BLaER1 (cell line): ENCODE data around the gene CEP131.

Experiments
- H3K27ac ChIP-seq: shearing (Covaris generic); formaldehyde crosslinking; 2 replicates; pipeline ENCODE4 v1.8.1; 2022
- H3K27me3 ChIP-seq: shearing (Covaris generic); formaldehyde crosslinking; 2 replicates; pipeline ENCODE4 v1.8.1; 2022
- H3K36me3 ChIP-seq: shearing (Covaris generic); formaldehyde crosslinking; 2 replicates; pipeline ENCODE4 v1.8.1; 2022
- H3K4me1 ChIP-seq: shearing (Covaris generic); formaldehyde crosslinking; 2 replicates; pipeline ENCODE4 v1.8.1; 2022
- H3K4me2 ChIP-seq: shearing (Covaris generic); formaldehyde crosslinking; 2 replicates; pipeline ENCODE4 v1.8.1; 2022
- H3K4me3 ChIP-seq: shearing (Covaris generic); formaldehyde crosslinking; 2 replicates; pipeline ENCODE4 v1.8.1; 2022
- H3K9ac ChIP-seq: shearing (Covaris generic); formaldehyde crosslinking; 2 replicates; pipeline ENCODE4 v1.8.1; 2022
- H3K9me3 ChIP-seq: shearing (Covaris generic); formaldehyde crosslinking; 2 replicates; pipeline ENCODE4 v1.8.1; 2022
- H4K20me1 ChIP-seq: shearing (Covaris generic); formaldehyde crosslinking; 2 replicates; pipeline ENCODE4 v1.8.1; 2022
- Cebpa-rat ChIP-seq: shearing (Covaris generic); IDR thresholded peaks from 2 replicates; pipeline ENCODE4 v1.8.1; 2022

CEP131 gene

GRCh38 chr17:81222906-81223761 is at the start of gene CEP131:
CEP131 (minus strand) TSS chr17:81222965; CDS start chr17:81220056, 2,909 bp downstream.
- peak within 1 kb of the TSS; percentile 88 for H3K9ac ChIP-seq
- peak within 1 kb of the TSS; percentile 100 for H3K4me2 ChIP-seq
- H3K9me3 ChIP-seq = peaks cover 4% of the 10 kb centered on the region; the same call in 1 of the 2 replicates
- peaks cover 25% of the 10 kb centered on the region for H3K4me1 ChIP-seq
- TF ChIP-seq Cebpa-rat = no peak
- H3K36me3 ChIP-seq = peaks cover 24% of the 10 kb centered on the region
- H3K27ac ChIP-seq = peak within 1 kb of the TSS; percentile 79
- H3K27me3 ChIP-seq = no peaks in the 10 kb centered on the region
- H3K4me3 ChIP-seq = peak within 1 kb of the TSS; percentile 97
- peaks cover 25% of the 10 kb centered on the region for H4K20me1 ChIP-seq

- peaks cover 85% of the 10 kb centered on the region for H3K36me3 ChIP-seq
- H3K4me3 ChIP-seq = no peak overlapping the region
- H3K27ac ChIP-seq = no peak overlapping the region
- no peak overlapping the region for H3K9ac ChIP-seq
- no peaks in the 10 kb centered on the region for H3K27me3 ChIP-seq
- peaks cover 13% of the 10 kb centered on the region; the same call in 1 of the 2 replicates for H4K20me1 ChIP-seq
- H3K4me2 ChIP-seq = no peak overlapping the region
- no peak for TF ChIP-seq Cebpa-rat
- peaks cover 39% of the 10 kb centered on the region for H3K4me1 ChIP-seq
- no peaks in the 10 kb centered on the region for H3K9me3 ChIP-seq
Observed at GRCh38 chr17:81271226-81271625, 48.5 kb upstream of the CEP131 start.

GRCh38 chr17:81270279-81270678 is 47.5 kb upstream of the CEP131 start:
- Histone ChIP-seq H3K36me3 (peaks cover 86% of the 10 kb centered on the region), H3K4me3 (no peak overlapping the region), H3K9ac (no peak overlapping the region), H4K20me1 (peaks cover 21% of the 10 kb centered on the region), H3K4me1 (peaks cover 46% of the 10 kb centered on the region), H3K27ac (no peak overlapping the region), H3K27me3 (no peaks in the 10 kb centered on the region), H3K9me3 (no peaks in the 10 kb centered on the region), H3K4me2 (no peak overlapping the region)
- no peak for TF ChIP-seq Cebpa-rat

GRCh38 chr17:81267390-81268067 is 44.8 kb upstream of the CEP131 start:
- Histone ChIP-seq H3K27ac (no peak overlapping the region), H3K4me2 (peak overlapping the region; percentile 24), H4K20me1 (peaks cover 44% of the 10 kb centered on the region), H3K9me3 (no peaks in the 10 kb centered on the region), H3K36me3 (peaks cover 86% of the 10 kb centered on the region), H3K27me3 (no peaks in the 10 kb centered on the region), H3K9ac (no peak overlapping the region; the same call in 1 of the 2 replicates), H3K4me1 (peaks cover 38% of the 10 kb centered on the region), H3K4me3 (no peak overlapping the region)
- no peak for TF ChIP-seq Cebpa-rat

GRCh38 chr17:81265576-81265975 is 42.8 kb upstream of the CEP131 start:
- no peak overlapping the region for H3K9ac ChIP-seq
- H3K9me3 ChIP-seq = no peaks in the 10 kb centered on the region
- no peaks in the 10 kb centered on the region for H3K27me3 ChIP-seq
- no peak overlapping the region for H3K4me2 ChIP-seq
- H4K20me1 ChIP-seq = peaks cover 64% of the 10 kb centered on the region
- no peak for TF ChIP-seq Cebpa-rat
- H3K4me1 ChIP-seq = peaks cover 45% of the 10 kb centered on the region
- no peak overlapping the region for H3K27ac ChIP-seq
- peaks cover 86% of the 10 kb centered on the region for H3K36me3 ChIP-seq
- no peak overlapping the region for H3K4me3 ChIP-seq

- Histone ChIP-seq H3K27me3 (no peaks in the 10 kb centered on the region), H3K4me3 (no peak overlapping the region), H3K4me2 (no peak overlapping the region), H3K9me3 (no peaks in the 10 kb centered on the region), H4K20me1 (peaks cover 73% of the 10 kb centered on the region), H3K4me1 (peaks cover 53% of the 10 kb centered on the region), H3K9ac (no peak overlapping the region), H3K36me3 (peaks cover 84% of the 10 kb centered on the region), H3K27ac (no peak overlapping the region)
- TF ChIP-seq Cebpa-rat = no peak
Observed at GRCh38 chr17:81264640-81265039, 41.9 kb upstream of the CEP131 start.

- H3K36me3 ChIP-seq = peaks cover 87% of the 10 kb centered on the region
Observed at GRCh38 chr17:81263371-81264181, 40.8 kb upstream of the CEP131 start.

GRCh38 chr17:81261582-81262336 is 39.0 kb upstream of the CEP131 start:
- Histone ChIP-seq H3K9ac (0 out of 2 replicates have a peak overlapping the region, but pooled peaks have one; percentile 26), H3K4me3 (no peak overlapping the region), H3K36me3 (peaks cover 86% of the 10 kb centered on the region), H3K9me3 (no peaks in the 10 kb centered on the region), H3K27ac (no peak overlapping the region), H3K27me3 (no peaks in the 10 kb centered on the region), H3K4me2 (peak overlapping the region; percentile 80), H4K20me1 (peaks cover 92% of the 10 kb centered on the region), H3K4me1 (peaks cover 70% of the 10 kb centered on the region)
- no peak for TF ChIP-seq Cebpa-rat

More at GRCh38 chr17:81263371-81264181, 40.8 kb upstream of the CEP131 start:
- Histone ChIP-seq H3K27ac (no peak overlapping the region), H3K9ac (no peak overlapping the region), H3K4me1 (peaks cover 64% of the 10 kb centered on the region), H3K4me3 (no peak overlapping the region), H3K27me3 (no peaks in the 10 kb centered on the region), H4K20me1 (peaks cover 84% of the 10 kb centered on the region), H3K9me3 (no peaks in the 10 kb centered on the region), H3K4me2 (no peak overlapping the region)
- no peak for TF ChIP-seq Cebpa-rat

GRCh38 chr17:81261096-81261495 is 38.3 kb upstream of the CEP131 start:
- no peak overlapping the region for H3K4me3 ChIP-seq
- H3K27me3 ChIP-seq = no peaks in the 10 kb centered on the region
- no peak for TF ChIP-seq Cebpa-rat
- H3K9ac ChIP-seq = no peak overlapping the region
- H3K27ac ChIP-seq = 0 out of 2 replicates have a peak overlapping the region, but pooled peaks have one; percentile 15
- peaks cover 85% of the 10 kb centered on the region for H3K36me3 ChIP-seq
- H4K20me1 ChIP-seq = peaks cover 95% of the 10 kb centered on the region
- no peaks in the 10 kb centered on the region for H3K9me3 ChIP-seq
- H3K4me2 ChIP-seq = peak overlapping the region; percentile 80
- H3K4me1 ChIP-seq = peaks cover 74% of the 10 kb centered on the region
